Epithelial cell of alveolus of lung (primary cell): ENCODE measurements around the gene AKAP1. TPM values are rescaled to one million over a fixed set of nuclear protein-coding genes. Genes with fewer than 3 reads are reported as not detected.

Experiments used
- total RNA-seq: library from RNA; depleted of rRNA; stranded (reverse); fragments of >200 nt; gene quantifications from 2 replicates; pipeline ENCODE4 v1.2.1, GENCODE V29; 2015

Gene AKAP1
- total RNA-seq = 7.9 and 8.9 TPM in 2 replicates

GRCh38 chr17:57084802-57085447 lies at the start of gene AKAP1:
TSS of gene AKAP1 (plus strand) at chr17:57085246. CDS start at chr17:57105465, 20,219 bp downstream.

Other genes starting within 250 kb of the AKAP1 start
- gene TRIM25, start 171.2 kb upstream of the AKAP1 start, total RNA-seq = 25.9 and 27.3 TPM in 2 replicates
- 10.6 and 12.2 TPM in 2 replicates for gene COIL, start 124.2 kb upstream of the AKAP1 start, total RNA-seq
- 52.0 and 63.4 TPM in 2 replicates for gene SCPEP1, start 107.1 kb upstream of the AKAP1 start, total RNA-seq
- 10.6 and 15.9 TPM in 2 replicates for gene MSI2, start 171.3 kb downstream of the AKAP1 start, total RNA-seq